ENCODE data around the gene CDC37L1.
"Not testable (repeated sequence)": the region's sequence is repeated elsewhere in the genome, so short reads cannot be mapped to it uniquely, and the experiment has no call there.

Gene CDC37L1

GRCh38 chr9:4679268-4680172 lies at the start of gene CDC37L1:
Gene CDC37L1, plus strand, starts transcription at chr9:4679569. Its CDS starts 199 bp downstream, at chr9:4679768.
- peak; percentile 99 for DNase-seq (ENCODE audit: low read depth, low spot score)

- no peak for DNase-seq (ENCODE audit: low read depth, low spot score)
These were observed 48.5 kb upstream of the CDC37L1 start for GRCh38 chr9:4630836-4631235.

GRCh38 chr9:4638968-4639367 lies 40.4 kb upstream of the CDC37L1 start:
- no peak for DNase-seq (ENCODE audit: low read depth, low spot score)

- DNase-seq (ENCODE audit: low read depth, low spot score), result no peak
These were observed 39.9 kb upstream of the CDC37L1 start for GRCh38 chr9:4639420-4639819.

- peak; percentile 52 for DNase-seq (ENCODE audit: low read depth, low spot score)
These were observed 39.3 kb upstream of the CDC37L1 start for GRCh38 chr9:4640027-4640426.

- no peak for DNase-seq (ENCODE audit: low read depth, low spot score)
These were observed 37.0 kb upstream of the CDC37L1 start for GRCh38 chr9:4642351-4642750.

GRCh38 chr9:4654084-4654483 lies 25.3 kb upstream of the CDC37L1 start:
- DNase-seq (ENCODE audit: low read depth, low spot score), result no peak

- DNase-seq (ENCODE audit: low read depth, low spot score), result no peak
These were observed 24.8 kb upstream of the CDC37L1 start for GRCh38 chr9:4654538-4654937.

- DNase-seq (ENCODE audit: low read depth, low spot score), result not testable (repeated sequence)
These were observed 23.2 kb upstream of the CDC37L1 start for GRCh38 chr9:4656196-4656595.

- no peak for DNase-seq (ENCODE audit: low read depth, low spot score)
These were observed 22.7 kb upstream of the CDC37L1 start for GRCh38 chr9:4656621-4657020.

- DNase-seq (ENCODE audit: low read depth, low spot score), result no peak
These were observed 21.8 kb upstream of the CDC37L1 start for GRCh38 chr9:4657426-4658159.

- DNase-seq (ENCODE audit: low read depth, low spot score), result not testable (repeated sequence)
These were observed 18.7 kb upstream of the CDC37L1 start for GRCh38 chr9:4660665-4661064.

GRCh38 chr9:4661165-4661564 lies 18.2 kb upstream of the CDC37L1 start:
- no peak for DNase-seq (ENCODE audit: low read depth, low spot score)

GRCh38 chr9:4661611-4662010 lies 17.8 kb upstream of the CDC37L1 start:
- no peak for DNase-seq (ENCODE audit: low read depth, low spot score)

- peak; percentile 91 for DNase-seq (ENCODE audit: low read depth, low spot score)
These were observed 17.0 kb upstream of the CDC37L1 start, which contains the start of gene PLPP6 for GRCh38 chr9:4662108-4662988. Gene PLPP6, plus strand, starts transcription at chr9:4662294. Its CDS starts 82 bp downstream, at chr9:4662376.

- DNase-seq (ENCODE audit: low read depth, low spot score), result no peak
These were observed 16.2 kb upstream of the CDC37L1 start for GRCh38 chr9:4662989-4663792.

GRCh38 chr9:4663956-4664355 lies 15.4 kb upstream of the CDC37L1 start:
- no peak for DNase-seq (ENCODE audit: low read depth, low spot score)

GRCh38 chr9:4665357-4665756 lies 14.0 kb upstream of the CDC37L1 start:
- no peak for DNase-seq (ENCODE audit: low read depth, low spot score)

GRCh38 chr9:4666042-4666699 lies 13.2 kb upstream of the CDC37L1 start, which contains the start of gene SPATA6L:
Gene SPATA6L, minus strand, starts transcription at chr9:4666480. Its CDS starts 230 bp downstream, at chr9:4666250.
- DNase-seq (ENCODE audit: low read depth, low spot score), result peak; percentile 30

- DNase-seq (ENCODE audit: low read depth, low spot score), result no peak
These were observed 11.7 kb upstream of the CDC37L1 start for GRCh38 chr9:4667681-4668080.
